GM23338 (cell line): ENCODE results near the gene ZNF628. TPM values are rescaled to one million over a fixed set of nuclear protein-coding genes. Genes with fewer than 3 reads are reported as not detected.

ENCODE experiments used
- ATAC-seq: fragments of 200-7000 bp; cut with Tn5 transposase; 3 replicates; pipeline ENCODE4 v1.9.1; 2020
- DNase-seq: peaks from one replicate; pipeline ENCODE4 v3.0.0-alpha.2; 2015; ENCODE audit warnings: low spot score
- H2AFZ ChIP-seq: fragments of 200-600 bp; sonication (generic); 2 replicates; pipeline ENCODE4 v1.8.0; 2016; ENCODE audit warnings: antibody characterized with exemption, mild to moderate bottlenecking, moderate library complexity
- H3F3A ChIP-seq: fragments of 200-600 bp; sonication (generic); replicated peaks from 2 replicates; pipeline ENCODE4 v1.8.0; 2017; ENCODE audit warnings: antibody characterized with exemption, mixed run types, low read depth
- H3K27ac ChIP-seq: fragments of 200-600 bp; sonication (generic); 2 replicates; pipeline ENCODE4 v1.6.1; 2016; ENCODE audit warnings: low read depth
- H3K27me3 ChIP-seq: fragments of 200-600 bp; sonication (generic); 2 replicates; pipeline ENCODE4 v1.8.0; 2016; ENCODE audit warnings: mild to moderate bottlenecking, mixed run types, moderate library complexity; ENCODE audit not compliant: insufficient read depth
- H3K36me3 ChIP-seq: fragments of 200-600 bp; sonication (generic); 2 replicates; pipeline ENCODE4 v1.8.0; 2016; ENCODE audit warnings: mild to moderate bottlenecking; ENCODE audit not compliant: insufficient read depth
- H3K4me1 ChIP-seq: fragments of 200-600 bp; sonication (generic); 2 replicates; pipeline ENCODE4 v1.8.0; 2016; ENCODE audit warnings: mild to moderate bottlenecking, moderate library complexity; ENCODE audit not compliant: insufficient read depth
- H3K4me2 ChIP-seq: fragments of 200-600 bp; sonication (generic); 2 replicates; pipeline ENCODE4 v1.7.1; 2017; ENCODE audit warnings: mixed run types
- H3K4me3 ChIP-seq: fragments of 200-600 bp; sonication (generic); 2 replicates; pipeline ENCODE4 v1.6.1; 2016; ENCODE audit warnings: mixed run types
- H3K79me2 ChIP-seq: fragments of 200-600 bp; sonication (generic); replicated peaks from 2 replicates; pipeline ENCODE4 v1.8.0; 2017; ENCODE audit warnings: mild to moderate bottlenecking; ENCODE audit not compliant: insufficient read depth
- H3K9me2 ChIP-seq: fragments of 200-600 bp; sonication (generic); 2 replicates; pipeline ENCODE4 v1.8.0; 2017; ENCODE audit not compliant: insufficient read depth
- H4K20me1 ChIP-seq: fragments of 200-600 bp; sonication (generic); replicated peaks from 2 replicates; pipeline ENCODE4 v1.8.0; 2017; ENCODE audit warnings: mild to moderate bottlenecking; ENCODE audit not compliant: insufficient read depth
- H3K27ac Mint-ChIP-seq: 2 replicates; pipeline ENCODE4 v1.8.0; 2020; ENCODE audit warnings: inconsistent platforms, mild to moderate bottlenecking, moderate library complexity, mixed read lengths
- H3K27me3 Mint-ChIP-seq: 3 replicates; pipeline ENCODE4 v1.8.0; 2022; ENCODE audit warnings: low read depth, mild to moderate bottlenecking, moderate library complexity, mixed read lengths, inconsistent platforms; ENCODE audit not compliant: insufficient read depth, poor library complexity
- H3K36me3 Mint-ChIP-seq: 3 replicates; pipeline ENCODE4 v1.8.0; 2021; ENCODE audit warnings: low read depth, mild to moderate bottlenecking, inconsistent platforms, moderate library complexity, mixed read lengths
- H3K4me1 Mint-ChIP-seq: 3 replicates; pipeline ENCODE4 v1.8.0; 2020; ENCODE audit warnings: mild to moderate bottlenecking, inconsistent platforms, mixed read lengths
- H3K4me3 Mint-ChIP-seq: 3 replicates; pipeline ENCODE4 v1.8.0; 2021; ENCODE audit warnings: moderate library complexity, mild to moderate bottlenecking, inconsistent platforms, mixed read lengths
- H3K9me3 Mint-ChIP-seq: 3 replicates; pipeline ENCODE4 v1.8.0; 2020; ENCODE audit warnings: moderate library complexity, mild to moderate bottlenecking, inconsistent platforms, mixed read lengths
- CREB1 ChIP-seq: fragments of 250-450 bp; sonication (Bioruptor Pico); IDR thresholded peaks from 2 replicates; pipeline ENCODE4 v1.5.0; 2020; ENCODE audit warnings: low read depth, mild to moderate bottlenecking, moderate library complexity
- EZH2 ChIP-seq: fragments of 200-600 bp; sonication (generic); IDR thresholded peaks from one replicate; pipeline ENCODE4 v1.8.0; 2017; ENCODE audit warnings: antibody characterized with exemption, mild to moderate bottlenecking, low read depth; ENCODE audit not compliant: unreplicated experiment
- EZH2phosphoT487 ChIP-seq: fragments of 200-600 bp; sonication (generic); IDR thresholded peaks from one replicate; pipeline ENCODE4 v1.8.1; 2018; ENCODE audit warnings: antibody characterized with exemption; ENCODE audit not compliant: unreplicated experiment
- JUNB ChIP-seq: IDR thresholded peaks from one replicate; pipeline ENCODE4 v1.6.1; 2016; ENCODE audit warnings: antibody characterized with exemption; ENCODE audit not compliant: unreplicated experiment
- NANOG ChIP-seq: IDR thresholded peaks from 2 replicates; pipeline ENCODE4 v1.6.1; 2016; ENCODE audit warnings: antibody characterized with exemption, borderline replicate concordance
- POLR2AphosphoS5 ChIP-seq: IDR thresholded peaks from 2 replicates; pipeline ENCODE4 v1.6.1; 2016; ENCODE audit warnings: antibody characterized with exemption, low read depth
- STAT1 ChIP-seq: IDR thresholded peaks from one replicate; pipeline ENCODE4 v1.6.1; 2016; ENCODE audit warnings: antibody characterized with exemption; ENCODE audit not compliant: unreplicated experiment
- ZNF114 ChIP-seq: fragments of 250-450 bp; sonication (Bioruptor Pico); IDR thresholded peaks from 2 replicates; pipeline ENCODE4 v1.5.0; 2020; ENCODE audit warnings: mild to moderate bottlenecking, moderate library complexity
- ZNF331 ChIP-seq: fragments of 250-450 bp; sonication (Bioruptor Pico); IDR thresholded peaks from 2 replicates; pipeline ENCODE4 v1.5.0; 2020; ENCODE audit warnings: low read depth, mild to moderate bottlenecking, moderate library complexity
- polyA plus RNA-seq: library from polyadenylated mRNA; unstranded; fragments of >200 nt; fragmentation: Nextera tagmentation; extraction: Ambion mirVana; gene quantifications from 2 replicates; pipeline ENCODE4 v1.2.1, GENCODE V29; 2016
- total RNA-seq: library from RNA; depleted of rRNA; stranded (reverse); fragments of >200 nt; shearing (Covaris generic); gene quantifications from 2 replicates; pipeline ENCODE4 v1.2.3, GENCODE V29; 2014
- TF ChIP-seq, protein P1 (sequence below): IDR thresholded peaks from one replicate; pipeline ENCODE4 v1.6.1; 2018; ENCODE audit warnings: antibody characterized with exemption; ENCODE audit not compliant: unreplicated experiment
- TF ChIP-seq, protein P2 (sequence below): fragments of 250-450 bp; sonication (Bioruptor Pico); IDR thresholded peaks from 2 replicates; pipeline ENCODE4 v1.5.0; 2020; ENCODE audit warnings: mild to moderate bottlenecking, moderate library complexity
- TF ChIP-seq, protein P3 (sequence below), 2 experiments: fragments of 200-600 bp in 1 of 2; sonication (generic) in 1 of 2; conservative IDR thresholded peaks; 2 replicates each; pipeline versions ENCODE4 v1.5.1 to v1.6.1; 2016 to 2017; ENCODE audit warnings: antibody characterized with exemption in 2 of 2, low read depth in 2 of 2, mild to moderate bottlenecking in 2 of 2, moderate library complexity in 1 of 2
- TF ChIP-seq, protein P4 (sequence below): IDR thresholded peaks from 2 replicates; pipeline ENCODE4 v1.6.1; 2016; ENCODE audit warnings: antibody characterized with exemption

ZNF628 gene
- total and polyA plus RNA-seq, 2 experiments from 2014 or later, result 4.9 to 10.7 TPM

DNA sequence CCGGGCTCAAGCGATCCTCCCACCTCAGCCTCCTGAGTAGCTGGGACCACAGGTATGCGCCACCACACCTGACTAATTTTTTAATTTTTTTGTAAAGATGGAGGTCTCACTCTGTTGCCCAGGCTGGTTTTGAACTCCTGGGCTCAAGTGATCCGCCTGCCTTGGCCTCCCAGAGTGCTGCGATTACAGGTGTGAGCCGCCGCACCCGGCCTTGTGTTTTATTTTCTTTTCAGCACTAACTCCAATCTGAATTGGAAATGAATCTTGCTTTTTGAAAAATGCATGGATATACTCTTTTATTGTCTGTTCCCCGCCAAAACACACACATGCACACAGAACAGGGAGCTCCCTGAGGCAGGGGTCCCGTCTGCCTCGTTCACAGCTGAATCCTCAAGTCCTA is 13.7 kb upstream of the ZNF628 start:
- peaks cover 3% of the 10 kb centered on the region; the same call in 1 of the 3 replicates for H3K9me3 Mint-ChIP-seq
- peaks cover 2% of the 10 kb centered on the region; the same call in 1 of the 3 replicates for H3K36me3 Mint-ChIP-seq
- H3K27me3 ChIP-seq, result no peaks in the 10 kb centered on the region
- H3K27me3 Mint-ChIP-seq, result peaks cover 21% of the 10 kb centered on the region
- peak overlapping the region; percentile 91; the same call in 1 of the 3 replicates for H3K4me3 Mint-ChIP-seq
- no peak overlapping the region for H3K4me3 ChIP-seq
- H3K27ac Mint-ChIP-seq, result no peak overlapping the region
- H4K20me1 ChIP-seq, result no peaks in the 10 kb centered on the region; the same call in none of the 2 replicates
- H3K4me1 Mint-ChIP-seq, result peaks cover 32% of the 10 kb centered on the region
- no peak overlapping the region for H3K27ac ChIP-seq
- TF ChIP-seq, protein P1, sequence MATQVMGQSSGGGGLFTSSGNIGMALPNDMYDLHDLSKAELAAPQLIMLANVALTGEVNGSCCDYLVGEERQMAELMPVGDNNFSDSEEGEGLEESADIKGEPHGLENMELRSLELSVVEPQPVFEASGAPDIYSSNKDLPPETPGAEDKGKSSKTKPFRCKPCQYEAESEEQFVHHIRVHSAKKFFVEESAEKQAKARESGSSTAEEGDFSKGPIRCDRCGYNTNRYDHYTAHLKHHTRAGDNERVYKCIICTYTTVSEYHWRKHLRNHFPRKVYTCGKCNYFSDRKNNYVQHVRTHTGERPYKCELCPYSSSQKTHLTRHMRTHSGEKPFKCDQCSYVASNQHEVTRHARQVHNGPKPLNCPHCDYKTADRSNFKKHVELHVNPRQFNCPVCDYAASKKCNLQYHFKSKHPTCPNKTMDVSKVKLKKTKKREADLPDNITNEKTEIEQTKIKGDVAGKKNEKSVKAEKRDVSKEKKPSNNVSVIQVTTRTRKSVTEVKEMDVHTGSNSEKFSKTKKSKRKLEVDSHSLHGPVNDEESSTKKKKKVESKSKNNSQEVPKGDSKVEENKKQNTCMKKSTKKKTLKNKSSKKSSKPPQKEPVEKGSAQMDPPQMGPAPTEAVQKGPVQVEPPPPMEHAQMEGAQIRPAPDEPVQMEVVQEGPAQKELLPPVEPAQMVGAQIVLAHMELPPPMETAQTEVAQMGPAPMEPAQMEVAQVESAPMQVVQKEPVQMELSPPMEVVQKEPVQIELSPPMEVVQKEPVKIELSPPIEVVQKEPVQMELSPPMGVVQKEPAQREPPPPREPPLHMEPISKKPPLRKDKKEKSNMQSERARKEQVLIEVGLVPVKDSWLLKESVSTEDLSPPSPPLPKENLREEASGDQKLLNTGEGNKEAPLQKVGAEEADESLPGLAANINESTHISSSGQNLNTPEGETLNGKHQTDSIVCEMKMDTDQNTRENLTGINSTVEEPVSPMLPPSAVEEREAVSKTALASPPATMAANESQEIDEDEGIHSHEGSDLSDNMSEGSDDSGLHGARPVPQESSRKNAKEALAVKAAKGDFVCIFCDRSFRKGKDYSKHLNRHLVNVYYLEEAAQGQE, result no peak
- TF ChIP-seq, protein P2, sequence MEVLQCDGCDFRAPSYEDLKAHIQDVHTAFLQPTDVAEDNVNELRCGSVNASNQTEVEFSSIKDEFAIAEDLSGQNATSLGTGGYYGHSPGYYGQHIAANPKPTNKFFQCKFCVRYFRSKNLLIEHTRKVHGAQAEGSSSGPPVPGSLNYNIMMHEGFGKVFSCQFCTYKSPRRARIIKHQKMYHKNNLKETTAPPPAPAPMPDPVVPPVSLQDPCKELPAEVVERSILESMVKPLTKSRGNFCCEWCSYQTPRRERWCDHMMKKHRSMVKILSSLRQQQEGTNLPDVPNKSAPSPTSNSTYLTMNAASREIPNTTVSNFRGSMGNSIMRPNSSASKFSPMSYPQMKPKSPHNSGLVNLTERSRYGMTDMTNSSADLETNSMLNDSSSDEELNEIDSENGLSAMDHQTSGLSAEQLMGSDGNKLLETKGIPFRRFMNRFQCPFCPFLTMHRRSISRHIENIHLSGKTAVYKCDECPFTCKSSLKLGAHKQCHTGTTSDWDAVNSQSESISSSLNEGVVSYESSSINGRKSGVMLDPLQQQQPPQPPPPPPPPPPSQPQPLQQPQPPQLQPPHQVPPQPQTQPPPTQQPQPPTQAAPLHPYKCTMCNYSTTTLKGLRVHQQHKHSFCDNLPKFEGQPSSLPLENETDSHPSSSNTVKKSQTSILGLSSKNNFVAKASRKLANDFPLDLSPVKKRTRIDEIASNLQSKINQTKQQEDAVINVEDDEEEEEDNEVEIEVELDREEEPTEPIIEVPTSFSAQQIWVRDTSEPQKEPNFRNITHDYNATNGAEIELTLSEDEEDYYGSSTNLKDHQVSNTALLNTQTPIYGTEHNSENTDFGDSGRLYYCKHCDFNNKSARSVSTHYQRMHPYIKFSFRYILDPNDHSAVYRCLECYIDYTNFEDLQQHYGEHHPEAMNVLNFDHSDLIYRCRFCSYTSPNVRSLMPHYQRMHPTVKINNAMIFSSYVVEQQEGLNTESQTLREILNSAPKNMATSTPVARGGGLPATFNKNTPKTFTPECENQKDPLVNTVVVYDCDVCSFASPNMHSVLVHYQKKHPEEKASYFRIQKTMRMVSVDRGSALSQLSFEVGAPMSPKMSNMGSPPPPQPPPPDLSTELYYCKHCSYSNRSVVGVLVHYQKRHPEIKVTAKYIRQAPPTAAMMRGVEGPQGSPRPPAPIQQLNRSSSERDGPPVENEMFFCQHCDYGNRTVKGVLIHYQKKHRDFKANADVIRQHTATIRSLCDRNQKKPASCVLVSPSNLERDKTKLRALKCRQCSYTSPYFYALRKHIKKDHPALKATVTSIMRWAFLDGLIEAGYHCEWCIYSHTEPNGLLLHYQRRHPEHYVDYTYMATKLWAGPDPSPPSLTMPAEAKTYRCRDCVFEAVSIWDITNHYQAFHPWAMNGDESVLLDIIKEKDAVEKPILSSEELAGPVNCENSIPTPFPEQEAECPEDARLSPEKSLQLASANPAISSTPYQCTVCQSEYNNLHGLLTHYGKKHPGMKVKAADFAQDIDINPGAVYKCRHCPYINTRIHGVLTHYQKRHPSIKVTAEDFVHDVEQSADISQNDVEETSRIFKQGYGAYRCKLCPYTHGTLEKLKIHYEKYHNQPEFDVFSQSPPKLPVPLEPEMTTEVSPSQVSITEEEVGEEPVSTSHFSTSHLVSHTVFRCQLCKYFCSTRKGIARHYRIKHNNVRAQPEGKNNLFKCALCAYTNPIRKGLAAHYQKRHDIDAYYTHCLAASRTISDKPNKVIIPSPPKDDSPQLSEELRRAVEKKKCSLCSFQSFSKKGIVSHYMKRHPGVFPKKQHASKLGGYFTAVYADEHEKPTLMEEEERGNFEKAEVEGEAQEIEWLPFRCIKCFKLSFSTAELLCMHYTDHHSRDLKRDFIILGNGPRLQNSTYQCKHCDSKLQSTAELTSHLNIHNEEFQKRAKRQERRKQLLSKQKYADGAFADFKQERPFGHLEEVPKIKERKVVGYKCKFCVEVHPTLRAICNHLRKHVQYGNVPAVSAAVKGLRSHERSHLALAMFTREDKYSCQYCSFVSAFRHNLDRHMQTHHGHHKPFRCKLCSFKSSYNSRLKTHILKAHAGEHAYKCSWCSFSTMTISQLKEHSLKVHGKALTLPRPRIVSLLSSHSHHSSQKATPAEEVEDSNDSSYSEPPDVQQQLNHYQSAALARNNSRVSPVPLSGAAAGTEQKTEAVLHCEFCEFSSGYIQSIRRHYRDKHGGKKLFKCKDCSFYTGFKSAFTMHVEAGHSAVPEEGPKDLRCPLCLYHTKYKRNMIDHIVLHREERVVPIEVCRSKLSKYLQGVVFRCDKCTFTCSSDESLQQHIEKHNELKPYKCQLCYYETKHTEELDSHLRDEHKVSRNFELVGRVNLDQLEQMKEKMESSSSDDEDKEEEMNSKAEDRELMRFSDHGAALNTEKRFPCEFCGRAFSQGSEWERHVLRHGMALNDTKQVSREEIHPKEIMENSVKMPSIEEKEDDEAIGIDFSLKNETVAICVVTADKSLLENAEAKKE (CRISPR knock-in tag), result no peak
- TF ChIP-seq ZNF114 (no peak), ZNF331 (CRISPR knock-in tag) (no peak), CREB1 (CRISPR knock-in tag) (no peak), EZH2phosphoT487 (no peak), POLR2AphosphoS5 (no peak), NANOG (no peak), EZH2 (no peak), JUNB (no peak), STAT1 (no peak)
- TF ChIP-seq, protein P3, sequence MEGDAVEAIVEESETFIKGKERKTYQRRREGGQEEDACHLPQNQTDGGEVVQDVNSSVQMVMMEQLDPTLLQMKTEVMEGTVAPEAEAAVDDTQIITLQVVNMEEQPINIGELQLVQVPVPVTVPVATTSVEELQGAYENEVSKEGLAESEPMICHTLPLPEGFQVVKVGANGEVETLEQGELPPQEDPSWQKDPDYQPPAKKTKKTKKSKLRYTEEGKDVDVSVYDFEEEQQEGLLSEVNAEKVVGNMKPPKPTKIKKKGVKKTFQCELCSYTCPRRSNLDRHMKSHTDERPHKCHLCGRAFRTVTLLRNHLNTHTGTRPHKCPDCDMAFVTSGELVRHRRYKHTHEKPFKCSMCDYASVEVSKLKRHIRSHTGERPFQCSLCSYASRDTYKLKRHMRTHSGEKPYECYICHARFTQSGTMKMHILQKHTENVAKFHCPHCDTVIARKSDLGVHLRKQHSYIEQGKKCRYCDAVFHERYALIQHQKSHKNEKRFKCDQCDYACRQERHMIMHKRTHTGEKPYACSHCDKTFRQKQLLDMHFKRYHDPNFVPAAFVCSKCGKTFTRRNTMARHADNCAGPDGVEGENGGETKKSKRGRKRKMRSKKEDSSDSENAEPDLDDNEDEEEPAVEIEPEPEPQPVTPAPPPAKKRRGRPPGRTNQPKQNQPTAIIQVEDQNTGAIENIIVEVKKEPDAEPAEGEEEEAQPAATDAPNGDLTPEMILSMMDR (conservative IDR thresholded peaks at IDR 0.05; ENCODE audit: low read depth in 2 of 2), result no peak
- TF ChIP-seq, protein P4, sequence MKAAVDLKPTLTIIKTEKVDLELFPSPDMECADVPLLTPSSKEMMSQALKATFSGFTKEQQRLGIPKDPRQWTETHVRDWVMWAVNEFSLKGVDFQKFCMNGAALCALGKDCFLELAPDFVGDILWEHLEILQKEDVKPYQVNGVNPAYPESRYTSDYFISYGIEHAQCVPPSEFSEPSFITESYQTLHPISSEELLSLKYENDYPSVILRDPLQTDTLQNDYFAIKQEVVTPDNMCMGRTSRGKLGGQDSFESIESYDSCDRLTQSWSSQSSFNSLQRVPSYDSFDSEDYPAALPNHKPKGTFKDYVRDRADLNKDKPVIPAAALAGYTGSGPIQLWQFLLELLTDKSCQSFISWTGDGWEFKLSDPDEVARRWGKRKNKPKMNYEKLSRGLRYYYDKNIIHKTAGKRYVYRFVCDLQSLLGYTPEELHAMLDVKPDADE, result no peak
- H3K4me2 ChIP-seq, result peak overlapping the region; percentile 31; the same call in 1 of the 2 replicates
- DNase-seq, result no peak
- peaks cover 26% of the 10 kb centered on the region for H3K4me1 ChIP-seq
- no peak overlapping the region for H2AFZ ChIP-seq
- H3K9me2 ChIP-seq, result no peaks in the 10 kb centered on the region
- H3K79me2 ChIP-seq, result peaks cover 21% of the 10 kb centered on the region
- ATAC-seq, result no peak
- H3F3A ChIP-seq, result peaks cover 24% of the 10 kb centered on the region; the same call in 1 of the 2 replicates
- H3K36me3 ChIP-seq, result no peaks in the 10 kb centered on the region
